Endometrial microvascular endothelial cells (primary cell): ENCODE measurements around the gene LGSN. TPM values are rescaled to one million over a fixed set of nuclear protein-coding genes. Genes with fewer than 3 reads are reported as not detected.
"Not testable (repeated sequence)": the region's sequence is repeated elsewhere in the genome, so short reads cannot be mapped to it uniquely, and the experiment has no call there.

ENCODE experiments used
- in situ Hi-C: cut with HindIII; loops from 2 replicates; pipeline ENCODE4 v1.10.0; 2017; ENCODE audit warnings: low sequenced_read_pairs, low pct_unique_long_range_greater_than_20kb; ENCODE audit errors: inconsistent ontology term
- total RNA-seq: library from RNA; depleted of rRNA; stranded (reverse); fragments of >200 nt; gene quantifications from one replicate; pipeline ENCODE4 v1.2.3, GENCODE V29; 2015; ENCODE audit errors: inconsistent ontology term

LGSN gene, protein sequence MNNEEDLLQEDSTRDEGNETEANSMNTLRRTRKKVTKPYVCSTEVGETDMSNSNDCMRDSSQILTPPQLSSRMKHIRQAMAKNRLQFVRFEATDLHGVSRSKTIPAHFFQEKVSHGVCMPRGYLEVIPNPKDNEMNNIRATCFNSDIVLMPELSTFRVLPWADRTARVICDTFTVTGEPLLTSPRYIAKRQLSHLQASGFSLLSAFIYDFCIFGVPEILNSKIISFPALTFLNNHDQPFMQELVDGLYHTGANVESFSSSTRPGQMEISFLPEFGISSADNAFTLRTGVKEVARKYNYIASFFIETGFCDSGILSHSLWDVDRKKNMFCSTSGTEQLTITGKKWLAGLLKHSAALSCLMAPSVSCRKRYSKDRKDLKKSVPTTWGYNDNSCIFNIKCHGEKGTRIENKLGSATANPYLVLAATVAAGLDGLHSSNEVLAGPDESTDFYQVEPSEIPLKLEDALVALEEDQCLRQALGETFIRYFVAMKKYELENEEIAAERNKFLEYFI
- not detected for total RNA-seq

DNA sequence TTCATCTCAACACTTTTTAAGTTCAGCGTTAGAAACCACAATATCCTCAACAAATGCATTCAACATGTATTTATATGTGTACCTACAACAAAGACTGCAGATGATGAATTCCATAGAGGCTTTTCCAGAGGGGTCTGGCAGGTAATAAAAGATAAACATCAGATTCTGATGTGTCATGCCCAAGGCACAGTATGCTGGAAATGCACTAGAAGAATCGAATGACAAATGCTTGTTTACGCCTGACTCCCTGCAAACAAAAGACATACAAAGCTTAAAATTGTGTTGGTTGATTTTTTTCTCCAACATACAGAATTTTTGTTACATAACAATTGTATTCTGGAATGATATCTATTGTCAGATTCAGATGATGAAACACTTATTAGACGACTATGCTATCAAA lies at the start of gene LGSN:
Gene LGSN, minus strand, starts transcription at position 45 of the 400 bp plus-strand sequence. Its CDS starts 40 bp downstream, at position 5.
- in situ Hi-C loops = no loop called here

DNA sequence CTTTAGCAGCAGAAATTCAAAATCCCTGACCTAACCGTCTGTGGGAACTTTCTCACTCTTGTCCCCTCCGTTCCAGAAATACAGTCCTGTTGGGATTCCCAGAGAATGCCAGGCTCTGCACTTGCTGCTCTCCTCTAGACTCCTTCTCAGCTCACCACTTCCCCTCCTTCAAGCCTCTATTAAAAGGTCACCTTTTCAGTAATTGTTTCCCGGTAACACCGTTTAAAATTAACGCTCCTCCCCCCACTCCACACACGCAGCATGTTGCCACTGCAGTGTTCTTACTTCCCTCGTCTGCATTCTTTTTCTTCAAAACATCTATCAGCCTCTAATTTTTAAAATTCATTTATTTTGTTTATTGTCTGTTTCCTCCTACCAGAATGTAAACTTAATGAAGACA lies 48.6 kb upstream of the LGSN start:
- in situ Hi-C loops = no loop called here

DNA sequence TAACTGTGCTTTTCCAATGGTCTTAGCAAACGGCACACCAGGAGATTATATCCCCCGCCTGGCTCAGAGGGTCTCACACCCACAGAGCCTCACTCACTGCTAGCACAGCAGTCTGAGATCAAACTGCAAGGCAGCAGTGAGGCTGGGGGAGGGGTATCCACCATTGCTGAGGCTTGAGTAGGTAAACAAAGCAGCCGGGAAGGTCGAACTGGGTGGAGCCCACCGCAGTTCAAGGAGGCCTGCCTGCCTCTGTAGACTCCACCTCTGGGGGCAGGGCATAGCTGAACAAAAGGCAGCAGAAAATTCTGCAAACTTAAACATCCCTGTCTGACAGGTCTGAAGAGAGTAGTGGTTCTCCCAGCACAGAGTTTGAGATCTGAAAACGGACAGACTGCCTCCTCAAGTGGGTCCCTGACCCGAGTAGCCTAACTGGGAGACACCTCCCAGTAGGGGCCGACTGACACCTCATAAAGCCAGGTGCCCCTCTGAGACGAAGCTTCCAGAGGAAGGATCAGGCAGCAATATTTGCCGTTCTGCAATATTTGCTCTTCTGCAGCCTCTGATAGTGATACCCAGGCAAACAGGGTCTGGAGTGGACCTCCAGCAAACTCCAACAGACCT lies 42.8 kb upstream of the LGSN start:
- in situ Hi-C loops = not testable (repeated sequence)

DNA sequence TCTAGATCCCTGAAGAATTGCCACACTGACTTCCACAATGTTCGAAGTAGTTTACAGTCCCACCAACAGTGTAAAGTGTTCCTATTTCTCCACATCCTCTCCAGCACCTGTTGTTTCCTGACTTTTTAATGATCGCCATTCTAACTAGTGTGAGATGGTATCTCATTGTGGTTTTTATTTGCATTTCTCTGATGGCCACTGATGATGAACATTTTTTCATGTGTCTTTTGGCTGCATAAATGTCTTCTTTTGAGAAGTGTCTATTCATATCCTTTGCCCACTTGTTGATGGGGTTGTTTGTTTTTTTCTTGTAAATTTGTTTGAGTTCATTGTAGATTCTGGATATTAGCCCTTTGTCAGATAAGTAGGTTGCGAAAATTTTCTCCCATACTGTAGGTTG lies 37.6 kb upstream of the LGSN start:
- in situ Hi-C loops = not testable (repeated sequence)

DNA sequence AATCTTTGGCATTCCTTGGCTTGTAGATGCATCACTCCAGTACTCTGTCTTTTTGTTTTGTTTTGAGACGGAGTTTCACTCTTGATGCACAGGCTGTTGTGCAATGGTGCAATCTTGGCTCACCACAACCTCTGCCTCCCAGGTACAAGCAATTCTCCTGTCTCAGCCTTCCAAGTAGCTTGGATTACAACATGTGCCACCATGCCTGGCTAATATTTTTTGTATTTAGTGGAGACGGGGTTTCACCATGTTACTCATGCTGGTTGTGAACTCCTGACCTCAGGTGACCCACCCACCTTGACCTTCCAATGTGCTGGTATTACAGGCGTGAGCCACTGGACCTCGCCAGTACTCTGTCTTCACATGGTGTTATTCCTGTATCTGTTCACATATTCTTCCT lies 35.8 kb upstream of the LGSN start:
- in situ Hi-C loops = no loop called here

DNA sequence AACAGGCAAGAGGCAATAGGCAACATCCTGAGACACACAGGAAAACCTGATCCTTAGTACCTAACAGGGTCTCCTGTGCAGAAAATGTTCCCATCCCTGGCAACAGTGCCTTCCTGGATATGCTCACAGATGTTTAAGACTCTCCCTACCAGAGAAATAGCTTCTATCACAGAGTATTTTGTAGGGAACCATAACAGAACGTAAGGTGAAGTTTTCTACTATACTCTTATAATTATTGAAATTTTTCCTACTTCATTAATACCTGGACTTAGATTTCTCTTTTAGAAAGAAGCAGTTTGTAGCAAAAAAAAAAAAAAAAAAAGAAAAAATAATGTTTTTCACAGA lies 33.5 kb upstream of the LGSN start:
- in situ Hi-C loops = no loop called here

DNA sequence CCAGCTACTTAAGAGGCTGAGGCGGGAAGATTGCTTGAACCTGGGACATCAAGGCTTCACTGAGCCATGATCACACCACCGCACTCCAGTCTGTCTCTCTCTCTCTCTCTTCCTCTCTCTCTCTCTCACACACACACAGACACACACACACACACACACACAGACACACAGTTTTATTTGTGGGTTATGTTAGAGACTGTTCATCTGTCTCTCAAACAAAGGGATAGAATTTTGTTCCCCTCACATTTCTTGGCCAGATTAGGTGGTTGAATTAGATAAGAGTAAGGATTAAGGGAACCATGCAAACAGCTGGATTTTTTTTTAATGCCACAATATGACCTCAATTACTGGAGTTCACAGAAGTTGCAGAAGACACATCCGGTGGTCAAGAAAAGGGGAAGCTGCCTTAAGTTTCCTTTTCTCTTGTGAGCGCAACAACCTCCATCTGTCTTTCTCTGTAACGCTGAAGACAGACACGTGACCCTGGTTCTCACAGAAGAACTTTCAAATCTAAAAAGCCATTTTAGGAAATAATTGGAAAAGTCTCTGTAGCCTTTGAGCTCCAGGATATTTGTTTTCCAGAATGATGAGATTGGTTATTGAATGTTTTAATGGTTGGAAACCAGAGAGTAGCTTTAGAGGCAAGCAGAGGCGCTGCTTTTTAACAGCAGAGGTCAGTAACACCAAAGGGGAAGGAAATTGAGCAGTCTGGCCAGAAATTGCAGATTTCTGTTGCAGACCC lies 32.9 kb upstream of the LGSN start:
- in situ Hi-C loops = no loop called here

DNA sequence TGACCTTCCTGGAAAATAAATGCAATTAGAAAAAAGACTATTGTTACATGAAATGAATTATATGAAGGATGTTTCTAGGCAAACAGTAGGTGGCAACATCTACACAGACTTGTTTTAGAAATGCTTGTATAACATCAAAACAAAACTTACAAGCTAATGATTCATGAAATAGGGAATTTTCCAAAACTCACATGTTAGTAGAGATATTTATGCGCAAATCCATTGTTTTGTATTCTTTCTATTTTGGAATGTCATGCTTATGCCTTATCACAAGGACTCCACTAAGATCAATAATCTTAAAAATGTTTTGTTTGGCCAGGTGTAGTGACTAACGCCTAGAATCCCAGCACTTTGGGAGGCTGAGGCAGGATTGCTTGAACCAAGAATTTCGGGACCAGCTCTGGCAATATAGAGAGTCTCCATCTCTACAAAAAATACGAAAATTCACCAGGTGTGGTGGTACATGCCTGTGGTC lies 32.3 kb upstream of the LGSN start:
- in situ Hi-C loops = no loop called here

DNA sequence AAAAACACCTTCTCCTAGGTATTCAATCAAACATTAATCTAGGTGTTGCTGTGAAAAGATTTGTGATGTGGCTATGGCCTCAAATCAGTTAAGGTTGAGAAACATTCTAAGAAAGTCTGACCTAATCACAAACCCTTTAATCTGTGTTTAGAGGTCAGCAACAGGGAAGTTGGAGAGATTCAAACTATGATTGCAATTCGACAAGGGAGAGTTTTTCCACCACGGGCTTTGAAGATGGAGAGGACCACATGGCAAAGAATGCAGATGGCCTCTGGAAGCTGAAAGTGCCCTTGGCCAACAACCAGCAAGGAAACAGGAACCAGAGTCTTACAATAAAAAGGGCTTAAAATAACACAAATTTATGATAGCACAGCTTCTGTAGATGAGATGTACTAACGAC lies 29.6 kb upstream of the LGSN start:
- in situ Hi-C loops = no loop called here

DNA sequence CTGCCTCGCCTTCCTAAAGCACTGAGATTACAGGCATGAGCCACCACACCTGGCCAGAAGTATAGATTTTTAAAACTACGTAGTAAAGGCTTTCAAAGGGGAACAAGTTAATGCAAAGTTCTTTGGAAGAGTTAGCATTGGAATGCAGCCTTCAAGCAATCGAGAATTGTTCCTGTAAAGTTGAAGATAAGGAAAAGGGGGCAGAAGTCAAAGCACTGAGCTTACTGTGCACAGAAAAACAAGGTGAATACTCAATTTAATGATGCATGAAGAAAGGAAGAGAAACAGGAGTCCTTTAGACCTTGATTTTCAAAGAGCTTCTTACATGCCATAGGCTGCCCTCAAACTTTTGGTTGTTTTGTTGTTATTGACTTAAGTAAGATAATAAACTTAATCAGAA lies 29.1 kb upstream of the LGSN start:
- in situ Hi-C loops = no loop called here

DNA sequence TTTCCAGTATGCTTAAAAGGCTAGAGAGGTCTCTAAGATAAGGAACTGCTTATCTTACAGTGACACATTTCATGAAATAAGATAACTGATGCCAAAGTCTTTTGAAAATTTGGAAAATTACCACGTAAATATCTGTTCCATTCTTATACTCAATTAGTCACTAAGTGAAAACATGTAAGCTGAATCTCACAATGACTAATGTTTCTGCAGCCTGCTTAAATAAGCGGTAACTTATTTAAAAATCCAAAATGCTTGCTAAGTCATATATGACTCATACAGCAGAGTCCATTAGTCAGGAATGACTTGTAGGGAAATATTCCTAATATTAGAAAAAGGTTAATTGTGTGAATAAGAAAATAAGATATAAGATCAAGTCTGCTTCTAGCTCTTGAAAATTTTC lies 27.8 kb upstream of the LGSN start:
- in situ Hi-C loops = no loop called here

DNA sequence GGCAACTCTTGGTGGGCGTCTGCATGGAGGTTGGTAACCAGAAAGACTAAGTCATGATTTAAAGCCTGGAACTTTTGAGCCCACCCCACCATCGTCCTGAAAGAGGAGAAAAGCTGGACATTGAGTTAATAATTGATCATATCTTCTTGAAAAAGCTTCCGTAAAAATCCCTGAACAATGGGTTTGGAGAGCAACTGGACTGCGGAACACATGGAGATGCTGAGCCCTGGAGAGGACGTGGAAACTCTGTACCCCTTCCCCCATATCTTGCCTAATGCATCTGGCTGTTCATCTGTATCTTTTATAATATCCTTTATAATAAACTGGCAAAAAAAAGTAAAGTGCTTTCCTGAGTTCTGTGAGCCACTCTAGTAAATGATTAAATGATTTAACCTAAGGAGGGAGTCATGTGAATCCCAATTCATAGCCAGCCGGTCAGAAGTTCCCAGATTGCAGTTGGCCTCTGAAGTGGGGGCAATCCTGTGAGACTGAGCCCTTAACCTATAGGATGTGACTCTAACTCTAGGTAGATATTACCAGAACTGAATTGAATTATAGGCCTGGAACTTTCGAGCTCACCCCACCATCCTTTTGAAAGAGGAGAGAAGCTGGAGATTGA lies 26.5 kb upstream of the LGSN start:
- in situ Hi-C loops = no loop called here

DNA sequence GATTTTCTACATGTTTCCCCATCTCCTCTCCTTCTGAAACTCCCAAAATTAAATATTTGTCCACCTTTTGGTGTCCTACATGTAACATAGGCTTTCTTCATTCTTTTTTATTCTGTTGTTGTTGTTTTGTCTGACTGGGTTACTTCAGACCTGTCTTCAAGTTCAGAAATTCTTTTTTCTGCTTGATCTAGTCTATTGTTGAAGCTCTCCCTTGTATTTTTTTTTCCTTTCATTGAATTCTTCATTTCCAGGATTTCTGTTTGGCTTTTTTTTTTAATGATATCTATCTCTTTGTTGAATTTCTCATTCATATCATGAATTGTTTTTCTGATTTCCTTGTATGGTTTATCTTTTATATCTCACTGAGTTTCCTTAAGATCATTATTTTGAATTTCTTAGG lies 20.6 kb upstream of the LGSN start:
- in situ Hi-C loops = no loop called here

DNA sequence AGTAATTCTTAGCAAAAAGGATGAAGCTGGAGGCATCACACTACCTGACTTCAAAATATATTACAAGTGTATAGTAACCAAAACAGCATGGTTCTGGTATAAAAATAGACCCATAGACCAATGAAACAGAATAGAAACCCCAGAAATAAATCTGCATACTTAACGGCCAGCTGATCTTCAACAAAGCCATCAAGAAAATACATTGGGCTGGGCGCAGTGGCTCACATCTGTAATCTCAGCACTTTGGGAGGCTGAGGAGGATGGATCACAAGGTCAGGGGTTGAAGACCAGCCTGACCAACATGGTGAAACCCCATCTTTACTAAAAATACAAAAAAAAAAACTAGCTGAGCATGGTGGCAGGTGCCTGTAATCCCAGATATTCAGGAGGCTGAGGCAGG lies 14.9 kb upstream of the LGSN start:
- in situ Hi-C loops = not testable (repeated sequence)

DNA sequence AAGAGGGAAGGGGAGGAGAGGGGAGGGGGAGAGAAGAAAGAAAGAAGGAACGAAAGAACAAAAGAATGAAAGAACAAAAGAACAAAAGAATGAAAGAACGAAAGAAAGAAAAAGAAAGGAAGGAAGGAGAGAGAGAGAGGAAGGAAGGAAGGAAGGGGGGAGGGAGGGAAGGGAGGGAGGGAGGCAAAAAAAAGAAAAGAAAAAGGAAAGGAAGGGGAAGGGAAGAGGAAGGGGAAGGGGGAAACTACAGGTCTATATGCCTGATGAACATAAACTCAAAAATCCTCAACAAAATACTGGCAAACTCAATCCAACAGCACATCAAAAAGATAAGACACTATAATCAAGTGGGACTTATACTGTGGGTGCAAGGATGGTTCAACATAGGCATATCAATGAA lies 13.7 kb upstream of the LGSN start:
- in situ Hi-C loops = no loop called here

DNA sequence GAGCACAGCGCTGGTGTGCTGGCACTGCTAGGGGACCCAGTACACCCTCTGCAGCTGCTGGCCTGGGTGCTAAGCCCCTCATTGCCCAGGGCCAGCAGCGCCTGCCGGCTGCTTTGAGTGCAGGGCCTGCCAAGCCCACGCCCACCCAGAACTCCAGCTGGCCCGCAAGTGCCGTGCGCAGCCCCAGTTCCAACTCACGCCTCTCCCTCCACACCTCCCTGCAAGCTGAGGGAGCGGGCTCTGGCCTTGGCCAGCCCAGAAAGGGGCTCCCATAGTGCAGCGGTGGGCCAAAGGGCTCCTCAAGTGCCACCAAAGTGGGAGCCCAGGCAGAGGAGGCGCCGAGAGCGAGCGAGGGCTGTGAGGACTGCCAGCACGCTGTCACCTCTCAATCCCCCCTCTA lies 6.8 kb upstream of the LGSN start:
- in situ Hi-C loops = not testable (repeated sequence)

DNA sequence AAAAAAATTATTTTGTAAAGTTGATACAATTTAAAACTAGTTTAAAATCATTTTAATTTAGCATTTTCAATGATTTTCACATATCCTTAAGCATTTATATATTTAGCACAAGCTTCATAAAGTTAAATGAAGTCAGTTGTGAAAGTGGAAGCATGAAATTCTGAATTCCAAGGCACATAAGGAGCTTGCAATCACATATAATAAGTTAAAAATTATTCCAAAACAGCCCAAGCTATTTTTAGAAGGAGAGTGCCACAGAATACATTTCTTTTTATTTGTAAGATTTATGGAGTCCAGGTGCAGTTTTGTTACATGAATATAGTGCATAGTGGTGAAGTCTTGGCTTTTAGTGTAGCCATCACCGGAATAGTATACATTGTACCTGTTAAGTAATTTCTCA lies 3.2 kb upstream of the LGSN start:
- in situ Hi-C loops = no loop called here

DNA sequence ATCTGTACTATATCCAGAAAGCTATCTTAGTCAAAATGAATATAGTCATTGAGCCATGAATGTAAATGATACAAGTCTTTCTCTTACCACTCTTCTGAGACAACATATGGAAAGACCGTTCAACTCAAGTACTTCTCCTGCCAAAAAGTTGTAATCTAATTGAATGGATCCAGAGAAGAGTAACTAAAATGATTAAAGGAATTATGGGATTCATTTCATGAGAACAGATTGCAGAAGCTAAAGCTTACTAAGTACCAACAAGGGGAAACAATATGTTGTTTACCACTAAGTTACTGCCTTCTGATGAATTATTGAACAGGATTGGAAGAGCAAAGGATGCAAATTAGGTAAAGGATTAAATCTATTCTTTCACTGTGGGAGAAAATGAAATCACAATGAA lies 2.0 kb upstream of the LGSN start:
- in situ Hi-C loops = no loop called here

DNA sequence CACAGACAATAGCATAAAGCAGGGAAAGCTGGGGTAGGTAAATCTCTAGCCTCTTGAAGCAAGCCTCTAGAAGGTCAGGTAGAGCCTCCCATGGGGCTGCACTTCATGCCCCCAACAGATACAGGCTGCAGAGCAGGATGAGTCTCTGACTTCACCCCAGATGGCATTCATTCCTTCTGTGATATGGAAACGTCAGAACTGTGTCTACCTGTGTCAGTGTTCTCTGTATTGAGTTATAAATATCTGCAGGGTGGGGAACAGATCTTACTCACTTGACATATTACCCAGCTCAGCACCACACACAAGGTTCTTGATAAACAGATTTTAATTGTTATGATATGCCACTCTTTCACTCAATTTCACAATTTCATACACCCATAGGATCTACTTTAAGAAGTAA lies 2.1 kb downstream of the LGSN start:
- in situ Hi-C loops = no loop called here
